GM18505 (cell line): ENCODE data around the gene MBD3.
"Not testable (repeated sequence)": the region's sequence is repeated elsewhere in the genome, so short reads cannot be mapped to it uniquely, and the experiment has no call there.

Experiments used
- ATAC-seq: cut with Tn5 transposase; IDR thresholded peaks from one replicate; pipeline ENCODE4 v1.9.1; 2021; ENCODE audit not compliant: unreplicated experiment
- POLR2A ChIP-seq: IDR thresholded peaks from 4 replicates; pipeline ENCODE4 v1.6.1; 2011; ENCODE audit warnings: borderline replicate concordance; ENCODE audit not compliant: insufficient read depth, insufficient read length; ENCODE audit errors: extremely low read depth

Gene MBD3

DNA sequence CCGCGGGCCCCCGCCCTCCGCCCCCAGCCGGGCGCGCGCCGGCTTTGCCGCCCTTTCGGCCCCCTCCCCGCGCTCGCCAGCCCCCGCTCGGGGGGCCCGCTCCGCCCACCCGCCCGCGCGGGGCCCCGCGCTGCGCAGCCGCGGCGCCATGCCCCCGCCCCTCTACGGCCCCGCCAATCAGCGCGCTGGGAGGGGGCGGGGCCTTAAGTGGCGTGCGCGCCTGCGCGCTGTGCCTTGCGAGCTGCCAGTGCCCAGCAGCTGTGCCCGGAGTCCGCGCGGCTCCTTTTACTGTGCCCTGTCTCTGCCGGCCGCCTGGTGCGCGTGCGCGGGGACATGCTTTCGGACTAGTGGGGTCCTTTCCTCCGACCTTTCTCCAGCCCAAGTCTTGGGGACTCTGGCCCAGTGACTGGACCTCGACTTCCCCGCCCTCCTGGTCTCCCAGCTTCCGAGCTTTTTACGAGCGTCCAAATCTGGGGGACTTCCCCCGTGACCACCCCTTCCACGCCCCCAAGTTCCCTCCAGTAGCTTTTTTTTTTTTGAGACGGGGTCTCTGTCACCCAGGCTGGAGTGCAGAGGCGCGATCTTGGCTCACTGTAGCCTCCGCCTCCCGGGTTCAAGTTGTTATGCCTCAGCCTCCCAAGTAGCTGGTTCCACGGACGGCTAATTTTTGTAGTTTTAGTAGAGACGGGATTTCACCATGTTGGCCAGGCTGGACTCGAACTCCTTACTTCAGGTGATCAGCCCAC lies at the start of gene MBD3:
TSS of gene MBD3 (minus strand) at position 111 of the 746 bp plus-strand sequence. CDS start 234 bp downstream, outside the sequence.
- peak; percentile 61 for ATAC-seq
- peak; percentile 57 for TF ChIP-seq POLR2A

GRCh38 chr19:1640893-1641448 lies 48.3 kb upstream of the MBD3 start:
- ATAC-seq: not testable (repeated sequence)

- no peak for ATAC-seq
- no peak for TF ChIP-seq POLR2A
These were observed 43.9 kb upstream of the MBD3 start for GRCh38 chr19:1636325-1637236.

- no peak for ATAC-seq
These were observed 42.2 kb upstream of the MBD3 start for GRCh38 chr19:1634938-1635243.

GRCh38 chr19:1634242-1634937 lies 41.7 kb upstream of the MBD3 start:
- peak; percentile 2 for TF ChIP-seq POLR2A
- ATAC-seq: no peak

More at GRCh38 chr19:1634938-1635243, 42.2 kb upstream of the MBD3 start:
- TF ChIP-seq POLR2A: peak; percentile 4

DNA sequence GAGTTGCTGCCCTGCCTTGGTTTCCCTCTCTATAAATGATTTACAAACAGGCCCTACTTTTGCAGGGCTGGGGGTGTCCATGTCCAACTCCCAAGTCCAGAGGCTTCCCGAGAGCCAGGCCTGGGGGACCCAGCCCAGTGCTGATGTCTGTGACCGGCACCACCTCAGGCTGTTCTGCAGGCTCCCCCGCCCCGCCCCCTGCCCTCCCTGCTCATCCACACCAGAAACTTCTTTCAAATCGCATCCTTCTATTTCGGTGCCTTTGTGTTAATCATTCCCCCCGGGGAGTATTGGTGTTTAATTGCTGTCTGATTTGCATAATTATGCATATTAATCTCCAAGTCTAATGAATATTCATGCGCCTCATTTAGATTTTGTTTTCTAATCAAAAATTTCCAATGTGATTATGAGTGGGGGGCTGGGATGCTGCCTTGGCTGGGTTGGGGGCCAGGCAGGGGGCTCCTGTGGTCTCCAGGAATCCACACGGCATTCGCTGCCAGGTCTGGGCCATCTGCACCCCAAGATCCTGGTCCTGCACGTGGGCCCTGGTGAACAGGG lies 40.7 kb upstream of the MBD3 start:
- TF ChIP-seq POLR2A: no peak
- no peak for ATAC-seq

DNA sequence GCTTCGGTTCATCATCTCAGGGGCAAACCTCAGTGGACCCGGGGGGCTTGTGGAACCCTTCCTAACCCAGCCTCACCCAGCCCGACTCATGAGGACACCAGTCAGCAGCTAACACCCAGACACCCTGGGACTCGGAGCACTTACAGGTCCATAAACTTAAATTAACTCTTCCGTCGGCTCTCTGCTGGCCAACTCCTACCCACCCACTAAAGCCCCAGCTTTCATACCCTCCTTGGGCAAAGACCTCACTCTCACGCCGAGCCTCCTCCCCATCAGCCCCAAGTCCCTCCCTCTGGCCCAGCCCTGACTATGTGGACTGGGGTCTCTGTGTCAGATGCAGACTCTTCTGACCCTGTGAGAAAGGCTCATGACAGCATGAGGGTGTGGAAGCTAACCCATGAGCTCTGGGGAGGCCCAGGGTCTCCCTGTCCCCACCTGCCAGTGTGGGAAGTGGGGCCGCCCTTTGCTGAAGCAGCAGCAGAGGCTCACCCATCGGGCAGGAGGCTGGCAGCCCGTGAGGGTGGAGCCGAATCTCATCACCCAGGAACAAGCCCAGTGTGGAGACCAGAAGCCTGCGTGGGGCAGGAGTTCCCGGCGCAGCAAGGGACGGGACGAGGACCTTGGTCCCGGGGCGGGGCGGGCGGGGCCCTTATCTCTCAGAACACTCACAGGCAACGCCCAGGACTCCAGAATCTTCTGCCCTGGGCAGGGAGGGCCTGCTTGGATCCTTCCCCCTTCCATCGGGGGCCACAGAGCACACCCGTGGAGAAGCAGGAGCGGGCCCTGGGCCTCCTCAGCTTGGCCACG lies 40.0 kb upstream of the MBD3 start:
- TF ChIP-seq POLR2A: no peak
- no peak for ATAC-seq

DNA sequence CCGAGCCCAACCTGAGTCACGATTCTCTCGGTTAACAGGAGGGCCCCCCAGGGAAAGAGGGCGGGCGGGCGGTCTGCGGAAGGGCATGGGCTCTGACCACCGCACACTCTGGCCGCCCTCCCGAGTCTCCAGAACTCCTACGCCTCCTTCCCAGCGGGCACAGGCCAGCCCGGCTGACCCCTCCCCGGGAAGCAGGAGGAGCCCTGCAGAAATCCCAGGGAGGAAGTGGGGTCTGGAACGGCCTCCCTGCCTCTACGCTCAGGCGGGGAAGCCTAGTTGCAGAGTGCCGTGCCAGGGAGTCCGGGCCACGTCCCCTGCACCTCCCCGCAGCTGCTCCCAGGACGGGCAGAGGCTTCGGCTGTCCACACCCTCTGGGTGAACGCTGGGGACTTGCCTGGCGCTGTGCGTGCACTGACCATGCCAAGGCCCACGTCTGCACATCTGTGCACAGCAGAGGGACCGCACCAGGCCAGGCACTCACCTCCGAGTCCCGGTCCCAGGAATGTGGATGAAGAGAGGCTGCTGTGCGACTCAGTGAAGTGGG lies 39.0 kb upstream of the MBD3 start:
- ATAC-seq: no peak
- no peak for TF ChIP-seq POLR2A

DNA sequence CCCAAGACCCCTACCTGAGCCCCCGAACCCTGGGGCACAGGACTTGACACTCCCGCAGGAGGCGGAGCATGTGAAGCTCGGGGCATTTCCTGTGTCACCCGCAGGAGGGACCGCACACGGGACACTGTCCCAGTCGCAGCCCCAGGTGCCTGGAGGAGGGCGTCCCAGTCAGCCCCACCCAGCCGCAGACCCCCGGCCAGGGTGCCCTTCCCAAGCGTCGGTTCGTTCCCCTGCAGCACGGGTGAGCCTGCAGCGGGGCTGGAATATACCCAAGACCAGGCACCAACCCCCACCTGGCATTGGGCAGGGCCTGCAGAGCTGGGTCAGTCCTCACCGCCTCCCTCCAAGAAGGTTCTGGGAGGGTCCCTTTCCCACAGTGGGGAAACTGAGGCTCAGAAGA lies 38.1 kb upstream of the MBD3 start:
- TF ChIP-seq POLR2A: no peak
- ATAC-seq: no peak

- no peak for TF ChIP-seq POLR2A
- no peak for ATAC-seq
These were observed 37.3 kb upstream of the MBD3 start for GRCh38 chr19:1630012-1630411.

DNA sequence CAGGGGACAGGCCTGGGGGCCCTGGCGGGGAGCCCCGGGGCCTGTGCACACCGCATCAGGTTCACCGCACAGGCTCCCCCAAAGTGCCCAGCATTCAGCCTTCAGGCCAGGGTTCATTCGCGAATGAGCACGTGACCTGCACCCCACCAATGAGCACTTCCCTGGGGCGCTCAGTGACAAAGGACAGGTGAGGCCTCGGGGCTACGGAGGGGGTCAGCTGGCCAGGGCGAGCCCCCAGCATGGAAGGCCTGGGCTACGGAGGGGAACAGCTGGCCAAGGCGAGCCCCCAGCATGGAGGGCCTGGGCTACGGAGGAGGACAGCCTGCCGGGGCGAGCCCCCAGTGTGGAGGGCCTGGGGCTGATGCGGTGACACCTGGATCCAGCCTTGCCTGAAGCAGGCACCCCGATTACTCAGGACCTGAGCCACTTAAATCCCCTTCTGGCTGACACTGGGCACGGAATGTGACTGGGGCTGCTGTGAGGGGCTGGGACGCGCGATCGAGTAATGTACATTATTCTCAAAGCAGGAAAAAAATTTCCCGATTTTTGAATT lies 36.7 kb upstream of the MBD3 start:
- ATAC-seq: no peak
- no peak for TF ChIP-seq POLR2A

- TF ChIP-seq POLR2A: no peak
- no peak for ATAC-seq
These were observed 34.5 kb upstream of the MBD3 start for GRCh38 chr19:1627194-1627593.

DNA sequence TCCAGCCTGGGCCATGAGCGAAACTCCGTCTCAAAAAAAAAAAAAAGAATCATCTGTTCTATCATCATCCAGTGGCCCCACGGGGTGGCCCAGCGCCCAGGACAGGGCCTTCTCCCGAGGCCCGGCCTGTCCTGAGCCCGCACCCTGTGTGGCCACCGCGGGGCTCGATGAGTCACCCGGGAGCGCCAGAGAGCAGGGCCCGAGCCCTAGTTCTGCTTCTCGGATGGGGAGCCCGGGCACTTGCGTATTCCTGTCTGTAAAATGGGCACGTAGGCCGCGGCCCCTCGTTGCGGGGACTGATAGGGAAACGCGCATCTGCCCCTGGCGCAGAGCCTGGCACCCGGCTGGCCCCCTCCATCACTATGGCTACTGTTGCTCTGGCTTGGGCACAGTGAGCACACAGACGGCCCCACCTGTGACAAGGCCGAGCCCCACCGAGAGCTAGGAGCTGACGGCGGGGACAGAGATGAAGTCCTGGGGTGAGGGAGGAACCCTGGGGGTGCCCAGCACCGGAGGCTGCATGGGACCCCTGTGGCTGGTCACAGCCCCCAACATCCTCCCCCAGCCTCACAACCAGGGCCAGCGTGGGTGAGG lies 33.8 kb upstream of the MBD3 start:
- no peak for TF ChIP-seq POLR2A
- ATAC-seq: no peak
